ENCODE measurements around the gene RPS6KA5.
"Not testable (repeated sequence)": the region's sequence is repeated elsewhere in the genome, so short reads cannot be mapped to it uniquely, and the experiment has no call there.

RPS6KA5 gene

DNA sequence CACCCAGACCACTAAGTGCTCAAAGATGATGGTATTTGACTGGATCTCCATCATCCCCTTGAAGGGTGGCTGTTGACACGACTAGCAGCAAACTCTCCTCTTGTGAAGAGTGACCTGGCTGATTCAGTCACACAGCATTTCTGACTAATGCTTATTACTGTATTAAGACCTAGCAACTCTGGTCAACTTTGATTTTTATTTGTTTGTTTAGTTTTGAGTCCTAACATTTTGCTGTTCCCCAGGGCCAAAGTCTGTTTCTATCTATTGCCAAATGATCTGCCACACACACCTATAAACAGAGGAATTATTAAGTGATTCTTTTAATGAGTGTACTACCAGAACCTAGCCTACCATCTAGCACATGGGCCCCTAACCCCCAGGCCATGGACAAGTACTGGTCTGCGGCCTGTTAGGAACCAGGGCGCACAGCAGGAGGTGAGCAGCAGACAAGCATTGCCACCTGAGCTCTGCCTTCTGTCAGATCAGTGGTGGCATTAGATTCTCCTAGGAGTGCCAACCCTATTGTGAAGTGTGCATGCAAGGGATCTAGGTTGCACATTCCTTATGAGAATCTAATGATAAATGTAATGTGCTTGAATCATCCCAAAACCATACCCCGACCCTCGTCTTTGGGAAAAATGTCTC lies 120.0 kb downstream of the RPS6KA5 start:
- Mint-ChIP-seq H3K4me3 (no peak overlapping the region), H3K9me3 (peaks cover 20 to 22% of the 10 kb centered on the region in 2 donors), H3K36me3 (peaks cover 47 to 55% of the 10 kb centered on the region in 2 donors), H3K27ac (no peak overlapping the region), H3K4me1 (peaks cover 0 to 1% of the 10 kb centered on the region in 2 donors), H3K27me3 (no peaks in the 10 kb centered on the region)
- no peak for ATAC-seq (replicated peaks)
- no peak for DNase-seq

DNA sequence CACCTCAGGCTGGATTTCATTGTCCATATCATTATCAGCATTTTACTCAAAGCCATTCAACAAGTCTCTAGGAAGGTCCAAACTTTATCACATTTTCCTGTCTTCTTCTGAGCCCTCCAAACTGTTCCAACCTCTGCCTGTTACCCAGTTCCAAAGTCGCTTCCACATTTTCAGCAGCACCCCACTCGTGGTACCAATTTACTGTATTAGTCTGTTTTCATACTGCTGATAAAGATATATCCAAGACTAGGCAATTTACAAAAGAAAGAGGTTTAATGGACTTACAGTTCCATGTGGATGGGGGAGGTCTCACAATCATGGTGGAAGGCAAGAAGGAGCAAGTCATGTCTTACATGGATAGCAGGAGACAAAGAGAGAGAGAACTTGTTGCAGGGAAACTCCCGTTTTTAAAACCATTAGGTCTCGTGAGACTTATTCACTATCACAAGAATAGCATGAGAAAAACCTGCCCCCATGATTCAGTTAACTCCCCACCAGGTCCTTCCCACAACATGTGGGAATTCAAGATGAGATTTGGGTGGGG lies 121.1 kb downstream of the RPS6KA5 start:
- H3K27ac Mint-ChIP-seq; ATAC-seq (replicated peaks); H3K27me3 Mint-ChIP-seq; H3K4me1 Mint-ChIP-seq; DNase-seq; H3K4me3 Mint-ChIP-seq: not testable (repeated sequence)
- Mint-ChIP-seq H3K36me3 (peaks cover 47 to 55% of the 10 kb centered on the region in 2 donors), H3K9me3 (peaks cover 20 to 22% of the 10 kb centered on the region in 2 donors)

DNA sequence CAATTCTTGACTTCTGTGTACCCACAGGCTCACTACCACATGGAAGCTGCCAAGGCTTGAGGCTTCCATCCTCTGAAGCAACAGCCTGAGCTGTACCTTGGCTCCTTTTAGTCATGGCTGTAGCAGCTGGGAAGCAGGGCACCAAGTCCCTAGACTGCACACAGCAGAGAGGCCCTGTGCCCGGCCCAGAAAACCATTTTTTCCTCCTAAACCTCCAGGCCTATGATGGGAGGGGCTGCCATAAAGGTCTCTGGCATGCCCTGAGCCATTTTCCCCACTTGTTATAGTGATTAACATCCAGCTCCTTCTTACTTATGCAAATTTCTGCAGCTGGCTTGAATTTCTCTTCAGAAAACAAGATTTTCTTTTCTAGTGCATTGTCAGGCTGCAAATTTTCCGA lies 121.8 kb downstream of the RPS6KA5 start:
- DNase-seq (no peak), ATAC-seq (replicated peaks) (no peak)
- Mint-ChIP-seq H3K4me3 (no peak overlapping the region), H3K27me3 (no peaks in the 10 kb centered on the region), H3K27ac (no peak overlapping the region), H3K36me3 (peaks cover 47 to 55% of the 10 kb centered on the region in 2 donors), H3K4me1 (peaks cover 0 to 1% of the 10 kb centered on the region in 2 donors), H3K9me3 (peaks cover 20 to 22% of the 10 kb centered on the region in 2 donors)

DNA sequence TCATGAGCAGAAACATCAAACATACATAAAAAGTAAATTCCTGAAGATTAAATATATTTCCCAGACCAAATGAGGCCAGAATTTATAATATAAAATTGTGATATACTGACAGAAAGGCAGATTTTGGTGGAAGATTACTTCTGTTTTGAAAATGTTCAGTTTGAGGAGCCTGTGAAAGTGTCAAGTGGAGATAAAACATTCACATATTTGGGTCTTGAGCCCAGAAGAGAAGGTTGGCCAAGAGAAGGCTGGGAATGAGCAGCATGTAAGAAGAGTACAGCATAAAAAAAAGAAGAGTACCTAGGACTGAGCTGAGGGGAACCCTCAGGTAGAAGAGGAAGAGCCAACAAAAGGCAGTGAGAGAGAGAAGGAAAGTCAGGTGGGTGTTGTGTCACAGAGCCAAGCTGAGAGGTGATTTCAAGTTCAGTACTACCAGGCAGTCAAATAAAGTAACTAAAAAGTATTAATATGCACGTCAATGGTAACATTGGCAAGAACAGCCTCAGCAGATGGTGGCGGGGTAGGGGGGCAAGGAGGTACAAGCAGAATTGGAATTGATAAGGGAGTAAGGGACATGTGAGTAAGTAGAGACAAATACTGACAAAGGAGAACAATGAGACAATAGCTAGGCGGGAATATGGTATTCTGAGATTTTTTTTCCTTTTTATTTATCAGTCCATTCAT lies 123.5 kb downstream of the RPS6KA5 start:
- Mint-ChIP-seq H3K36me3 (peaks cover 44 to 51% of the 10 kb centered on the region in 2 donors), H3K4me1 (peaks cover 0 to 1% of the 10 kb centered on the region in 2 donors), H3K27me3 (no peaks in the 10 kb centered on the region), H3K27ac (no peak overlapping the region), H3K4me3 (no peak overlapping the region), H3K9me3 (peaks cover 20 to 22% of the 10 kb centered on the region in 2 donors)
- no peak for DNase-seq
- no peak for ATAC-seq (replicated peaks)

DNA sequence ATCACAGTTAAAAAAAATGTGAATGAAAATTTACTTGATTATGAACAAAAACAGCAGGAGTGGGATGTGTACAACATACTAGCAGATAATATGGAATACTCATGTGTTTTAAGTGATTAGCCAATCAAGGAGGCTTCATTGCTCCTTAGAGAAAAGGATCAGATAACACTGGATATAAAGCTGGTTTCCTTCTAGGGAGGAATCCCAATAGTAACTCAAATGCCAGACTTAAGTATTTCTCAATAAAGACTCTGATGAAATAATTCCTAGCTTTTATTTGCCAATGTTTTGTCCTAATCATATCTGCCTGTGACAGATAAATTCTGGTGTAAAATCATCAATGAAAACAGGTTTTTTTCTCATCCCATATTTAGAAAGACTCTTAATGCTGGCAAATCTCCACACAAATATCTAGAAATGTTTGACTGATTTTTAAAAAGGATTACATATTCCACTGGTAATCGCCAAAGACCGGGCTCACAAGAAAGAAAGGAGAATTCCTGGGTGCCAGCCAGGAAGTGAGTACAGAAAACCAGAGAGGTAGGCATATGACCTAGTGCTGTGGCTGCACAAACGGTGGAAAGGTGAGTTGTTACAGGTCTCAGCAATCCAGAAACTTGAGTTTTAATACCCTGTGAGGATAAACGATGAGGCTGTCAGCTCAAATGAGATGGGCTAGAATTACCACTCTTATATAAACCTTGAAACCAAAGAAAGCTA lies 135.7 kb downstream of the RPS6KA5 start:
- Mint-ChIP-seq H3K9me3 (no peaks in the 10 kb centered on the region), H3K4me1 (no peaks in the 10 kb centered on the region), H3K4me3 (no peak overlapping the region), H3K27ac (no peak overlapping the region), H3K36me3 (peaks cover 0 to 10% of the 10 kb centered on the region in 2 donors), H3K27me3 (no peaks in the 10 kb centered on the region)
- DNase-seq (no peak), ATAC-seq (replicated peaks) (no peak)

DNA sequence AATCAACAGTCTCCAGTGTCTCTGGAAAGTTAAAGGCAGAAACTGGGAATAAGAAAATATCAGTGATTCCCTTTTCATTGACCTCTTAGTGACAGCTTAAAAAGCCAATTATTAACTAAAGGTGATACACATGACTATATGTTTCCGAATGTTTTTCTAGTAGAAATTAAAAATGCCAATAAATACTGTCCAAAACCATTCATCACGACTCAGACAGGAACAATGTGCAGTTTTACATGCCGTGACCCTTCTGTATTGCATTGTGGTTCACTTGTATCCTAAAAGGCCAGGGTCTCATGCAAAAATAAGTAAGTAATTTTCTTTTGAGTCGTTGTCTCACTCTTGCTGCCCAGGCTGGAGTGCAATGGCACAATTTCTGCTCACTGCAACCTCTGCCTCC lies 138.3 kb downstream of the RPS6KA5 start:
- DNase-seq (no peak), ATAC-seq (replicated peaks) (no peak)
- Mint-ChIP-seq H3K4me1 (no peaks in the 10 kb centered on the region), H3K27me3 (no peaks in the 10 kb centered on the region), H3K9me3 (peaks cover 0 to 2% of the 10 kb centered on the region in 2 donors), H3K27ac (no peak overlapping the region), H3K36me3 (peaks cover 9 to 25% of the 10 kb centered on the region in 2 donors), H3K4me3 (no peak overlapping the region)

DNA sequence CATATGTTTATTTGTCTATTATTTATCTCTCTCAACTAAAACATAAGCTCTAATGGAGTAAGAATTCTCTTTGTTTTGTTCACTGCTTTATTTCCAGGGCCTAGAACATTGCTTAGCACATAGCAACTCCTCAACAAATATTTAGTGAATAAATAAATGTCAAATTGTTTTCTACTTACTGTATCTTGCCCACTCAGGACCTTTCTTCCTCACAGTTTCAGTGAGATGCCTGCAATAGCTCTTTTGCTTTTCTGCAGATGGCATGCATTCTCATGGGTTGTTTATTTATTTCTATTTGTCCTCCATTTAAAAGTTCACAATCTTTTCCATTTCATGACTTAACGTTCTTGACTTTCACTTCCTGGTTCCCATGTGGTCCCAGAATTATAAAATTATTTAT lies 149.3 kb downstream of the RPS6KA5 start:
- no peak for DNase-seq
- Mint-ChIP-seq H3K4me3 (no peak overlapping the region), H3K36me3 (peaks cover 6 to 7% of the 10 kb centered on the region in 2 donors), H3K27ac (no peak overlapping the region), H3K4me1 (peaks cover 10 to 29% of the 10 kb centered on the region in 2 donors), H3K27me3 (no peaks in the 10 kb centered on the region), H3K9me3 (no peaks in the 10 kb centered on the region)
- no peak for ATAC-seq (replicated peaks)

DNA sequence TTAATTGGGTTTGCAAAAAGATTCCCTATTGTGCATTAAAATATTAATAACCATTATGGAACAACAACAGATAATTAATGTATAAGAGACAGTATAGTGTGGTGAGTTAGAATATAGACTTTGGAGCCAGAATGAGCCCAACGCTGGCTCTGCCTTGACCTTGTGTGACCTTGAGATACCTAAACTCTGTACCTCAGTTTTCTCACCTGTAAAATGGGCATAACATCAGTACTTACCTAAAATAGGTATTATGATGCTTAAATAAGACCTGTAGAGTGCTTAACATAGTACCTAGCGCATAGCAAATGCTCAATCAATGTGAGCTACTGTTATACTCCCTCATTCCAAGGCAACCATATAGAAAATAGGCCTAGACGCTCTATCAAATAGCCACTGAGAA lies 153.3 kb downstream of the RPS6KA5 start:
- no peak overlapping the region for H3K27ac Mint-ChIP-seq
- DNase-seq (no peak), ATAC-seq (replicated peaks) (no peak)
- H3K4me3 Mint-ChIP-seq, result no peak overlapping the region
- H3K4me1 Mint-ChIP-seq, result peaks cover 18 to 30% of the 10 kb centered on the region in 2 donors
- H3K9me3 Mint-ChIP-seq, result no peaks in the 10 kb centered on the region
- peaks cover 4 to 6% of the 10 kb centered on the region in 2 donors for H3K36me3 Mint-ChIP-seq
- H3K27me3 Mint-ChIP-seq, result no peaks in the 10 kb centered on the region

DNA sequence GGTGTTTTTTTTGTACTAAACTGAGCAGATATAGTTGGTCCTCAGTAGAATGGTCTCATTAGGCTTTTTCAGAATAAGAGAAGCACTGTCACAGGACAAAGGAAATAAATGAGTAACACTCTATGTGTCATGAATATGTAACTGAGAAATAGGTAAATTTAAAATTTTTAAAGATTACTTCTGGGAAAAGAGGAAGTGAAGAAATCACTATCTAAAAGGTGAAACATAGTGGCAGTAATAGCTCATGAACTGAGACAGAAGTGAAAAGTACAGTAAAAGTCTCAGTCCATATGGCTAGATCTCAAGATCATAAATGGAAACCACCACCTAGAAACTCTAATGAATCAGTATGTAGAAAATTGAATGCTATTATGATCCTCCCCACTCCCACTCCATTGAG lies 154.9 kb downstream of the RPS6KA5 start:
- peaks cover 15% of the 10 kb centered on the region in 2 donors for H3K4me1 Mint-ChIP-seq
- peak overlapping the region; percentile 70 for H3K27ac Mint-ChIP-seq
- no peaks in the 10 kb centered on the region for H3K36me3 Mint-ChIP-seq
- ATAC-seq (replicated peaks) (peak; percentile 93), DNase-seq (no peak)
- no peaks in the 10 kb centered on the region for H3K9me3 Mint-ChIP-seq
- H3K4me3 Mint-ChIP-seq, result peak overlapping the region; percentile 27 to 36
- no peaks in the 10 kb centered on the region for H3K27me3 Mint-ChIP-seq

DNA sequence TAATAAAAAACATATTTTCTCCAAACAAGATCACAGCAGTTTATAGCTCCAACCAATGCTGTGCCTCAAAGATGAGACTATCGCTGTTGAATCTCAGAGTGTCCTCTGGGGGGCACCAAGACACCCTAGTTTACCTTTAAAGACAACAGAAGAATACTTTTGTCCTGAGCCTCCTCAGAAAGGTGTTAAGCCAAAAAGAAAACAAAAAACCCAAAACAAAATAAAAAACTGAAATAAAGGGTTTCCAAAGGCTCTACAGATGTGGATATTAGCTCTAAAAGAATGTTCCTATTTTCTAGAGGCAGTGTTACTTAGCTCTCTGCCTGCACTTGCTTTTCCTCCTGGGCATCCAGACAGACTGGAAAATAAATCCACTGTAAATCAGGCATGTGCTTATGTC lies 157.3 kb downstream of the RPS6KA5 start:
- Mint-ChIP-seq H3K36me3 (peaks cover 8 to 11% of the 10 kb centered on the region in 2 donors), H3K9me3 (no peaks in the 10 kb centered on the region), H3K27ac (no peak overlapping the region), H3K4me1 (peaks cover 15% of the 10 kb centered on the region in 2 donors), H3K4me3 (no peak overlapping the region), H3K27me3 (no peaks in the 10 kb centered on the region)
- DNase-seq (peak; percentile 24), ATAC-seq (replicated peaks) (peak; percentile 75 to 77)

DNA sequence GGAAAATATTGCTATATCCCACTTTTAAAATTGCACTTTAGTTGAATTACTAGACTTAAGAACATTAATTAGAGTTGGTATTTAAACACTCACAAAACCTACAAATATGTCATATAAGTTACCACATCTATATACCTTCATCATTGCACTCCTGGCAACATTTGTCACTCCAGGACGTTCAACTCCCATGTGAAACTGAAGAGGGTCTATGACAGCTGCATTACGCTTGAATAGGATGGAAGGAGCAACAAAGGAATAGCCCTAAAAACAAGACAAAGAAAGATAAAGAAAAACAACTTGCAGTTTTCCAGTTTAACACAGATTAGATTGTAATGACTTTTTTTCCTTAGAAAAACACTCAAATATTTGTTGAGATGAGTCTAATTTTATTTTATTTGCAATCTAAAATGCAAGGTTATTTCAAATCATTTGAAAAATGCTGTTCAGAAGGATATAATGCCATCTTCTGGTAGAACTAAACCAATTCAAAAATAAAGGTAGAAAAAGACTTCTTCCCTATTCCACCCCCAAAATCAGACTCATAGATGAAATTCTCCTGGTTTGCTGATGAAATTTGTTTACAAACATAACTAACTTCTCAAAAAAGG lies 159.9 kb downstream of the RPS6KA5 start:
- Mint-ChIP-seq H3K9me3 (no peaks in the 10 kb centered on the region), H3K27me3 (no peaks in the 10 kb centered on the region), H3K36me3 (peaks cover 11 to 15% of the 10 kb centered on the region in 2 donors), H3K4me3 (no peak overlapping the region), H3K4me1 (peaks cover 5% of the 10 kb centered on the region in 2 donors), H3K27ac (no peak overlapping the region)
- ATAC-seq (replicated peaks), result no peak
- DNase-seq, result no peak

DNA sequence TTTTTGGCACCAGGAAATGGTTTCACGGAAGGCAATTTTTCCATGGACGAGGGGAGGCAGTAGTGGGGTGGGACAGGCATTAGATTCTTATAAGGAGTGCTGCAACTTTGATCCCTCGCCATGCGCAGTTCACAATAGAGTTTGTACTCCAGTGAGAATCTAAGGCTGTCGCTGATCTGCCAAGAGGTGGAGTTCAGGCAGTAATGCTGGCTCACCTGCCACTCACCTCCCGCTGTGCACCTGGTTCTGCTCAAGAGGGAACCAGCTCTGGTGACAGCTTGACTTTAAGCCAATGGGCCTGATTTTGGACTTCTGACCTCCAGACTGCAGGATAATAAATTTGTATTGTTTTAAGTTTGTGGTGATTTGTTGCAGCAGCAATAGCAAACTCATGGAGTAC lies 163.4 kb downstream of the RPS6KA5 start:
- no peak for DNase-seq
- Mint-ChIP-seq H3K27ac (no peak overlapping the region), H3K36me3 (peaks cover 11 to 19% of the 10 kb centered on the region in 2 donors), H3K4me3 (no peak overlapping the region), H3K9me3 (no peaks in the 10 kb centered on the region), H3K27me3 (no peaks in the 10 kb centered on the region), H3K4me1 (peaks cover 0 to 8% of the 10 kb centered on the region in 2 donors)
- no peak for ATAC-seq (replicated peaks)

DNA sequence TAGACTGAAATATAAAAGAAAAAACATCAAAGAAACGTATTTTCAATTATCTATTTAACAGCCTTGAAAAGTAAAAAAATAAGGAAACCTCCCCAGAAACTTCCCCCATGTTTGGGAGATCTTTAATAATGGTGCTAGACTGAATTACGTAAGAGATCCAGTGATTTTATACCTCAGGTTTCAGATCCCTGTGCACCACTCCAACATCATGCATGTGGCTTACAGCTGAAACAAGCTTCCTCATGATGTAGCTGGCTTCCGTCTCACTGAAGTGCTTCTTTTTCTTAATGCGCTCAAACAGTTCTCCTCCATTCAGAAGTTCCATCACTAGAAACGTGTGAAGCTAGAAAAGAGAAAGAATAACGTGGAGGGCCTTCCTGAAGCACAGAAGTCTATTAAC lies 166.2 kb downstream of the RPS6KA5 start:
- H3K4me3 Mint-ChIP-seq, result no peak overlapping the region
- peaks cover 0 to 8% of the 10 kb centered on the region in 2 donors for H3K4me1 Mint-ChIP-seq
- no peak for DNase-seq
- H3K36me3 Mint-ChIP-seq, result peaks cover 11 to 23% of the 10 kb centered on the region in 2 donors
- H3K27me3 Mint-ChIP-seq, result no peaks in the 10 kb centered on the region
- no peak overlapping the region for H3K27ac Mint-ChIP-seq
- no peak for ATAC-seq (replicated peaks)
- H3K9me3 Mint-ChIP-seq, result no peaks in the 10 kb centered on the region

DNA sequence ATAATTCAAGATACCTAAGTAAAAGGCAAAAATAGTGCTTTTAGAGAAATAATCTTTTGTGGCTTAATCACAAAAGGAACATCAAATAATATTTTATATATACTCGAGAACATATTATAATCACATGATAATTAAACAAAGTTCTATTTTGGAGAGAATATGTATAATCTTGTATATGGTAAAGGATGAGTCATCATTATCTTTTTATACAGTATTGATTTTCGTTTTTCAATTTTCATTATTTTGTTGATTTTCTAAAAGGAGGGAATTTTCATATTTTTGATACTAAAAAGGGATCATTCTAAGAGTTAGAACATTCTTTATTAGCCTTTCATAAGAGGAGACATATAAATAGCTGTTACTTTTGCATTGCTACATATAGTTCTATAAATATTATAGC lies 166.9 kb downstream of the RPS6KA5 start:
- DNase-seq (no peak), ATAC-seq (replicated peaks) (no peak)
- H3K4me3 Mint-ChIP-seq, result no peak overlapping the region

More for the DNA sequence above, 166.9 kb downstream of the RPS6KA5 start:
- Mint-ChIP-seq H3K27ac (no peak overlapping the region), H3K27me3 (no peaks in the 10 kb centered on the region), H3K4me1 (peaks cover 0 to 8% of the 10 kb centered on the region in 2 donors), H3K36me3 (peaks cover 4 to 16% of the 10 kb centered on the region in 2 donors), H3K9me3 (no peaks in the 10 kb centered on the region)
